T-helper 2 cell treated with Interferon-gamma antibody and Interleukin-4, amounts not matched to agents 100 ng/mL and 5 ng/mL, for 36 hours (primary cell): ENCODE data around the gene METTL6. TPM values are rescaled to one million over a fixed set of nuclear protein-coding genes. Genes with fewer than 3 reads are reported as not detected.
"Not testable (repeated sequence)": the region's sequence is repeated elsewhere in the genome, so short reads cannot be mapped to it uniquely, and the experiment has no call there.

Experiments used
- intact Hi-C: fragments of 100-400 bp; cut with micrococcal nuclease; formaldehyde crosslinking; loops from one replicate; pipeline ENCODE4 v1.15.1; 2023
- total RNA-seq: library from RNA; stranded (reverse); gene quantifications from 2 replicates; pipeline ENCODE4 v1.2.3, GENCODE V29; 2022

Gene METTL6, protein sequence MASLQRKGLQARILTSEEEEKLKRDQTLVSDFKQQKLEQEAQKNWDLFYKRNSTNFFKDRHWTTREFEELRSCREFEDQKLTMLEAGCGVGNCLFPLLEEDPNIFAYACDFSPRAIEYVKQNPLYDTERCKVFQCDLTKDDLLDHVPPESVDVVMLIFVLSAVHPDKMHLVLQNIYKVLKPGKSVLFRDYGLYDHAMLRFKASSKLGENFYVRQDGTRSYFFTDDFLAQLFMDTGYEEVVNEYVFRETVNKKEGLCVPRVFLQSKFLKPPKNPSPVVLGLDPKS
- total RNA-seq: 17.9 and 18.1 TPM in 2 replicates

- intact Hi-C loops: loop anchor here (1.0 to 10.0 kb wide), 6 partner anchors 110 to 367 kb away; partner anchors contain the start of genes ANKRD28, BTD, CAPN7 and HACL1
Observed at GRCh38 chr3:15427182-15427880, at the start of gene METTL6, which contains the start of gene EAF1. Gene METTL6, minus strand, starts transcription at chr3:15427544. Its CDS starts 1,033 bp downstream, at chr3:15426511. Gene EAF1, plus strand, starts transcription at chr3:15427598. Its CDS starts 182 bp downstream, at chr3:15427780.

- intact Hi-C loops: no loop called here
Observed at GRCh38 chr3:15476378-15476777, 49.0 kb upstream of the METTL6 start.

DNA sequence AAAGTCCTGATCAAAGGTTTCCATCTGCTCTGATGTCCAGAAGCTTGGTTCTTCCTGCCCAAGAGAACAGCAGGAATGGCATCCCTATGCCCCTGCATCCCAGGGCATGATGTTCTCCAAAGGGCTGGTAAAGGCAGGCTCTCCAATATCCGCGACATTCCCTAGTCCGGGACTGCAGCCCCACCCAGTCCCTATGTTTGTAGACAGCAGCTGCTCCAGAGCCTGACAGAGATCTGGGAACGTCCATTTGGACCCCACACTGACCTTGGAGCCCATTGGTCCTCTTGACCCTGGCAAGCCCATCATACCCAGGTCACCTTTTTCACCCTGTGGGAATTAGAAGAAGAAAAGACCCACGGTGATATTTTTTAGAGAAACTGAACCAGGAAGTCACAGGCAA is 47.8 kb upstream of the METTL6 start:
- intact Hi-C loops: no loop called here

DNA sequence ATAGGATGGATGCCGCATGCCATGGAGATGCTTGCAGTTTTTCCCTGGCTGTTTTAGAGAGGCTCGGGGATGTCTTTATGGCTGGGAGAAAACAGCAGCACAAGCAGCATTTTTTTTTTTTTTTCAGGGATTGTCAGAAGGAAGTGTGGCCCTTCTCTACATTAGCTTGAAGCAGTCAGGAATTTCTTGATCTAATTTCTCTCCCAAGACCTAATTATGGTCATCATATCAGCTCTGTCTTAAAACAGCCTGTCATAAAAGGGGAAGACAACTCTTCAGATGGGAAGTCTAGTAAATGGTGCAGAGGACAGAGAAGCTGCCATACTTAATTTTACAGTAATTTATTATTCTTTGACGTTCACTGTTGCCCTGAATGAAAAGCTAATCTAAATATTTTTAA is 44.5 kb upstream of the METTL6 start:
- intact Hi-C loops: no loop called here

GRCh38 chr3:15470849-15471248 is 43.5 kb upstream of the METTL6 start:
- intact Hi-C loops: no loop called here

DNA sequence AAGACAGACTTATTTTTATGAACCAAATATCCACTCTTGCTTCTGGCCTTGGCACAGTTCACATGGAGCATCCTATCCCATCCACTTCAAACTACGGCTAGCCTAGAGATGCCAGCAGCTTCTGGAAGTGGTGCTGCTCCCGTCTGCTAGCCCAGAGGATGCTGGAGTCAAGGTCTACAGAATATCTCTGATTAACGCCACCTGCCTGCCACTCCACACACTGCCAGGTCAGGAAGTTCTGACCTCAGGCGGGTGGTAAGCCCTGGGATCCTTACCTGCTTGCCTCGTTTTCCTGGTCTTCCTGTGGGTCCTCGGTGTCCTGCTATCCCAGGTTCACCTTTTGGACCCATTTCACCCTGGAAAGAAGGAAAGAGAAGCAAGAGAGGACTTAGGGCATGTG is 42.9 kb upstream of the METTL6 start:
- intact Hi-C loops: no loop called here

DNA sequence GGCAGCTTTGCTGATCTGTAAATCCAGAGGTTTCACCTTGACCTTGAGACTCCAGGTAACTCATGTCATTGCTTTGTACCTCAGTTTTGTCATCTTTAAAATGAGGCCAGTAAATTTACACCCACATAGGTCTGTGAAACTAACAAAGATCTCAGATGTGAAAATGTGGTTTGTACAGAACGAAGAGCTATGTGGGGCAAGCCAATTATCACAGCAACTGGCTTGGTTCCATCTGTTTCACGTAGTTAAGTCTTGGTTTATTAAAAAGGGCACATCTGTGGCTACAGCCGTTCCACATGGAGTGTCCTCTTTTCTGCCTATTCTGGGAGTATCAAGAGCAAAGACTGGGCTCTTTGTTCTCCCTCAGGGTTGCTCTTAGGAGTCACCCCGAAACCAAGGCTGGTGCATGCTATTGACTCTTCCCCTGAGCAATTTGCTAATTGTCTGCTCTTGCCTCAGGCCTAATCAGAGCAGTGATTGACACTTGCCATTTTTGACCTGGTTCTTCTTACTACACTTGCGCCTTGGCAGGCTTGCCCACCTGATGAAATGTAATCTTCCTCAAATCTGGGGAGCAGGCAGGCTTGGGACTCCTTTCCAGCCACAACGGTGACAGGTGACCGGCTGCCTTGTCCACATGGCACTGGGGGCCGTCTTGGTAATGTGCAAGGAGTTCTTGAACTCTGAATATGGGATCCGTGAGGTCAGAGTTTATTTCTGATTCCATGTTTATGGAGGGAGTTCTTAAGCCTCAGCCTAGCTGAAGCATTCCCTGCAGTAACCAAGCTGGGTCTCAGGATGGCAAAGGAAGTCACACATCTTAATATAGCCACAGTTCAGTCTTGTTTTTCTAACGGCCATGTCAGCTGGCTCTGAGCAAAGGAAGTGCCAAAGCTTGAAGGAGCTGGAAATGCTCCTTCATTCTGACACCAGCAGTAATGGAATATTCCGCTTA is 40.2 kb upstream of the METTL6 start:
- intact Hi-C loops: no loop called here

- intact Hi-C loops: no loop called here
Observed at GRCh38 chr3:15465876-15466585, 38.7 kb upstream of the METTL6 start.

DNA sequence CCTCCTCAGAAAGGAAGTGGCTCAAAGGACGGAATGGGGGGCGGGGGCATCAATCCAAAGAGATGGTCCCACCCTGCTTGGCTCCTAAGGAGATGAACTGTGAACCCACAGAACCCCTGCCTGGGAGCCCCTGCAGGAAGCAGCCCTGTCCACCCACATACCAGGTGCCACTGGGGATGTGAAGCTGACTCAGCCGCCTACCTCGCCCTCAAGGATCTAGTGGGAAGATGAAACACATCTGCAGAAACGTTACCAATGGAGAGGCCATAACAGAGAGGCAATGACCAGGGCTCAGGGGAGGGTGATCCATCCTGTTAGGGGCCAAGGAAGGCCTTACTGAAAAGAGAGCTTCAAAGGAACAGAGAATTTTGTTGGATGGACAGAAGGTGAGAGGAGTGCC is 35.1 kb upstream of the METTL6 start:
- intact Hi-C loops: no loop called here

DNA sequence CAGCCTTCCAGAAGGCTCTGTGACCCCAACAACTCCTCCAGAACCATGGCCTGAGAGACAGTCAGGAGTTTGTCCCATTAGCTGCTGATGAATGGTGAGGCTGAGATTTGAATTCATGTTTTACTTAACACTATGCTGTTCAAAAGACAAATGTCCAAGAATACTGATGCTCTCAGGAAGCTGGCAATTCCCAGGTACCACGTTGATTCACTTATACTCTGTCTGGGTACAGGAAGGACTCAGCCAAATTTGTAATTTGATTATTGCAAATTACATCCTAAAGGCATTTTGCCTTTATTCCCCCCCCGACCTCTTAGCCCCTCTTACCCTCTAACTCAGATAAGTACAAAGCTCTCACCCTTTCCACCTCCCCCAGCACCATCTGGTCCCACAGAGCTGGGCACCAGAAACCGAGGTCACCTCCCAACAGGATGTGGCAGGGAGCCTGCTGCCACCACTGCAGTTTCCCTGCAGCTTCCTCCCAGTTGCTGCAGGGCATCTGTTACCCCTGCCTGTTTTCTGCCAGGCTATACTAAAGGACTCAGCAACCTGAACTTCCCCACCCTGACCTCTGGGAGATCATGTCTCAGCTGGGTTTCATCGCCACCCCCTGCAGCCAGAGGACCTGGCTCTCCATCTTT is 33.7 kb upstream of the METTL6 start:
- intact Hi-C loops: no loop called here

DNA sequence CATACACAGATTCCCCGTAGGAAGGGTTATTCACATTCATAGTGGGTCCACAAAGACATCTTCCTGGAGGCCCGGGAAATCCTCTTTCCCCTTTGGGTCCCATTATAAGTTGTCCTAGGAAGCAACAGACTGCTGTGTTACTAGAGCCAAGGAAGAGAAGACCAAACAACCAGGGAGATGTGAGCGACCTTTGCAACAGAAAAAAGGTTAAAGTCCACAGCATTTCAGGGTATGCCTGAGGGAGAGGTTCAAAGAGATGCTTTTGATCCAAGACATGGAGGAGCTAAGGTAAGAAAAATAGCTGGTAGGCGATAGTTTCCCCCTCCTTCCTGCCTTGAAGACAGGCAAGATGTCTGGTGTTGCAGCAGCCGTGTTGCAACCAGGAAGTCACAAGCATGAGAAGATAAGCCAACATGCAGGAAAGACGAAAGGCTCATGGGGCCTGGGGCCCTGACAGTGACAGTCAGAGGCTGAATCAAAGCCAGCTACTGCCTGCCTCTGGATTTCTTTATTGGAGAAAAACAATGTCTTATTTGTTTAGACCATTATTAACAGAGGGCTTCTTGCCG is 31.0 kb upstream of the METTL6 start:
- intact Hi-C loops: no loop called here

- intact Hi-C loops: not testable (repeated sequence)
Observed at GRCh38 chr3:15456915-15457314, 29.6 kb upstream of the METTL6 start.

DNA sequence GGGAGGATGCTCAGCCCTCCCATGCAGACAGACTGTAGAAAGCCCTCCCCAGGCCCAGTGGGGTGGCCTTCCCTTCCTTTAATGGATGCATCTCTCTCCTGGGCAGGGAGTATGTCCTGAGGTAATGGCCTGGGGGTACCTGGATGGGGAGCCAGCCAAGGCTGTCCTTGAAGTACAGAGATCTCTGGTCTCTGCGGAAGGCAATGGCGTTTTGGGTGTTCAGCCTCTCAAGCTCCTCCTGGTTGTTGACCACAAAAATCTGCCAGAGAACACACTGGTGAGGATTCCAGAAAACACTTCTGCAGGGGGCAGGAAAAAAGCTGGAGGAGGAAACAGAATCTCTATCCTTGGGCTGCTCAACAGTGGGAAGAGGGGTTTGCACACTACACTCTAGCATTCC is 29.0 kb upstream of the METTL6 start:
- intact Hi-C loops: no loop called here

DNA sequence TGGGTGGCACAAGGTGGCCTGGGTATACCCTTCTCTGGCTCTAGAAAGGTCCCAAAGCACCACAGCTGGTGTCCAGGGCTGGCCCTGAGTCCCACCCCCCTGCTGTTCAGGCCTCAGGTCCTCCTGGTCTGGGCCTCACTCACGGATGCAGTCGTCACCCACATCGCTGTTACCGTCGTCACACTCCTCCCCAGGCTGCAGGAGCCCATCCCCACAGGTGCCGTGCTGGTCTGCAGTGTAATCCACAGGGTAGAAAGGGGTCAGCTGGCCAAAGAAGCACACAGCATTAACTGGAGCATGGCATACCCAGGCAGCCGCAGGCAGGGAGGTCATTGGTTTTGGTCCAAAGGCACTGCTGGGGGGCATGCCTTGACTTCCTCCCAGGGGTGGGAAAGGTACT is 28.4 kb upstream of the METTL6 start:
- intact Hi-C loops: no loop called here

DNA sequence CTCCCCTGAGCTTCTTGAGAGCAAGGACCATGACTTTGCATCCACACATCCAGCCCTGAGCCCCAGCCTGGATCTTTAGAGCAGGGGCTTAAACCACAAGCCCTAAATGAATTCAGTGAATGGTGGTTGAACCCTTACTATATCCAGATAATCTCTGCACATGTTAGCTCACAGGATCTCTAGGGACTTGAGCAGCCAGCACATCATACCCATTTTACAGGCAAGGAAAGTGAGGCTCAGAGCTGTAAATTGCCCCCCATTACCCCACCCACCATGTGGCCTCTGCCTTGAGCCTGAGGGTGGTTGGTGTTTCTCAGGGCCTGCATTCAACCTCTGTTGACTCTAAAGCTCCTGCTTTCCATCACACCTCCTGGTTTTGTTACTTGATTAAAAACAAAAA is 27.6 kb upstream of the METTL6 start:
- intact Hi-C loops: no loop called here

DNA sequence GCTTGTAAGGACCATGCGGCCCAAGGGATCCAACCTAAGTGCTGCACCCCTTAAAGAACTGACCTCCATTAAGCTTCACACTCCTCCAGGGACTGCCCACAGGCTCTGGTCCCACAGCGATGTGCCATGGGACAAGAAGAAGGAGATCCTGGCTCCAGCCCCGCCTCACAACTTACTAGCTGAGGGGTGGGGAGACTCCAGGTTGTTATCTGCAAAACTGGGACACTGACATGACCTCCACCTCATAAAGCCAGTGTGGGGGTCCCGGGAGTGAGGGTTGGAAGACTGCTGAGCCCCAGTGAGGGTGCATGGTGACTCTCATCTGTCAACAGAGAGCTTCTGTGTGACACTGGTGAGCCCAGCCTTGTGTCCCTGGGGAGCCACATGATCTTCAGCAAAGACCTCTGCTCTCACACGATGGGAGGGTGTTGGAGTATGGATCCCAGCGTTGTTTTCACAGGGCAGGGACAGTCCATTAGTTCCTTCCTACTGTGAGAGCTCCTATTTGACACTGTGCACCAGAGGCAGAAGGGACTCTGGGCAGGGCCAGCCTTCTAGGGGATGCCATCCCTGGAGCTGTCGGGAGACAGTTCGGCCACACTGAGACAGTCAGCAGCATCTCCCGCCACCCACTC is 26.8 kb upstream of the METTL6 start:
- intact Hi-C loops: no loop called here

DNA sequence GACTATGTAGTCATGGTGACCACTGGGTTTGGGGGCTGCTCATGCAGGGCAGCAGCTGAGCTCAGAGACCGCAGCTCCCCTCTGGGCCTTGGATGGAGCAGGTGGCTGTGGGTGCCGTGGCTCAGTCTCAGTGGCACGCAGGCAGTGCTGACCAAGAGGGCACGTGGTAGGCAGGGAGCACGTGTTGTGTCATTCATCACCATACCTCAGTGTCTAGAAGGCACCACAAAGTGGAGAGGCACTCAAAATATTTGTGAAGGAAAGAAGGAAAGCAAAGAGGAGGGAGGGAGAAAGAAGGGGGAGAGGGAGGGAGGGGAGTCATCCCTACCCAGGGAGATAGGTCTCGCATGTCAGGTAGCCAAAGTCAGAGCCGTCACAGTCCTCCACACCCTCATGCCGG is 26.2 kb upstream of the METTL6 start:
- intact Hi-C loops: no loop called here

DNA sequence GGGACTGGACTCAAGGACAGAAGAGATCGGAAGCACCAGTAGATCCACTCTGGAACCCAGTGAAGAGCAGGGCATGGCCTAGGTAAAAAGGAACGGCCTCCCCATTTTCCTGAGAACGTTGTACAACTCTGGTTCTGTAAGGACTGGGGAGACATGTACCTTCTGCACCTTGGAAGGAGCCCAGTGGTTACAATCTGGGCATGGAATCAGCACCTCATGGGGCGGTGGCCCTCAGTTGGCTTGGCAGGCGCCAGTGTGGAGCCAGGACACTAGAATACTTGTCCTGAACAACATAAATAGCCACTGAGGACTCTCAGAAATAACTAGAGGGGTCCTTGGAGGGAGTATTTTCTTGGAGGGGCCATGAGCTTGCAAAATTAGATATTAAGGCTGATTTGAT is 25.6 kb upstream of the METTL6 start:
- intact Hi-C loops: no loop called here

- intact Hi-C loops: no loop called here
Observed at GRCh38 chr3:15452156-15452555, 24.8 kb upstream of the METTL6 start.
